GM18867 (cell line): Measurements from ENCODE around the gene MRPS16.
"Not testable (repeated sequence)": the region's sequence is repeated elsewhere in the genome, so short reads cannot be mapped to it uniquely, and the experiment has no call there.

ENCODE experiments used
- ATAC-seq: cut with Tn5 transposase; IDR thresholded peaks from one replicate; pipeline ENCODE4 v1.9.1; 2021; ENCODE audit warnings: mild to moderate bottlenecking, moderate library complexity; ENCODE audit not compliant: unreplicated experiment

The MRPS16 gene

GRCh38 chr10:73252445-73253224 lies at the start of gene MRPS16:
MRPS16 (minus strand) TSS chr10:73252644; CDS start chr10:73252482, 162 bp downstream.
- peak; percentile 83 for ATAC-seq

- no peak for ATAC-seq
These were observed 44.5 kb upstream of the MRPS16 start for GRCh38 chr10:73296946-73297345.

GRCh38 chr10:73293461-73293860 lies 41.0 kb upstream of the MRPS16 start:
- no peak for ATAC-seq

GRCh38 chr10:73289958-73290357 lies 37.5 kb upstream of the MRPS16 start:
- ATAC-seq: no peak

GRCh38 chr10:73287441-73287840 lies 35.0 kb upstream of the MRPS16 start:
- no peak for ATAC-seq

GRCh38 chr10:73281097-73281496 lies 28.7 kb upstream of the MRPS16 start:
- ATAC-seq: no peak

- ATAC-seq: no peak
These were observed 12.0 kb upstream of the MRPS16 start for GRCh38 chr10:73264423-73264822.

GRCh38 chr10:73263693-73264347 lies 11.4 kb upstream of the MRPS16 start:
- no peak for ATAC-seq

- ATAC-seq: no peak
These were observed 10.6 kb upstream of the MRPS16 start for GRCh38 chr10:73262880-73263555.

- ATAC-seq: no peak
These were observed 9.8 kb upstream of the MRPS16 start for GRCh38 chr10:73262105-73262730.

GRCh38 chr10:73261362-73261995 lies 9.0 kb upstream of the MRPS16 start:
- ATAC-seq: no peak

- ATAC-seq: not testable (repeated sequence)
These were observed 6.2 kb upstream of the MRPS16 start for GRCh38 chr10:73258612-73259011.

GRCh38 chr10:73253225-73253555 lies 746 bp upstream of the MRPS16 start:
- ATAC-seq: no peak

GRCh38 chr10:73251683-73252444 lies 580 bp downstream of the MRPS16 start:
- no peak for ATAC-seq

GRCh38 chr10:73248259-73248724 lies 4.2 kb downstream of the MRPS16 start:
- no peak for ATAC-seq

GRCh38 chr10:73247509-73248258 lies 4.8 kb downstream of the MRPS16 start:
- no peak for ATAC-seq

GRCh38 chr10:73246646-73247508 lies 5.6 kb downstream of the MRPS16 start, which contains the start of gene DNAJC9:
DNAJC9 (minus strand) TSS chr10:73247255; CDS start chr10:73247189, 66 bp downstream.
- ATAC-seq: peak; percentile 75

GRCh38 chr10:73246322-73246645 lies 6.2 kb downstream of the MRPS16 start:
- ATAC-seq: no peak
